Thyroid gland (tissue), 4 donors: ENCODE measurements around the gene CLEC3A.

Source experiments
- CTCF ChIP-seq, 6 experiments: fragments of 200-600 bp in 3 of 6; fragments of 450-650 bp in 3 of 6; sonication (generic) in 3 of 6; IDR thresholded peaks; one replicate each; pipeline ENCODE4 v1.5.1; 2016 to 2019; ENCODE audit warnings: antibody characterized with exemption in 6 of 6, mild to moderate bottlenecking in 2 of 6, inconsistent platforms in 1 of 6, moderate library complexity in 1 of 6
- POLR2A ChIP-seq, 2 donors: fragments of 450-650 bp; IDR thresholded peaks; one replicate each; pipeline ENCODE4 v1.6.1; 2017; ENCODE audit warnings: antibody characterized with exemption in 2 of 2, mild to moderate bottlenecking in 2 of 2, moderate library complexity in 1 of 2

DNA sequence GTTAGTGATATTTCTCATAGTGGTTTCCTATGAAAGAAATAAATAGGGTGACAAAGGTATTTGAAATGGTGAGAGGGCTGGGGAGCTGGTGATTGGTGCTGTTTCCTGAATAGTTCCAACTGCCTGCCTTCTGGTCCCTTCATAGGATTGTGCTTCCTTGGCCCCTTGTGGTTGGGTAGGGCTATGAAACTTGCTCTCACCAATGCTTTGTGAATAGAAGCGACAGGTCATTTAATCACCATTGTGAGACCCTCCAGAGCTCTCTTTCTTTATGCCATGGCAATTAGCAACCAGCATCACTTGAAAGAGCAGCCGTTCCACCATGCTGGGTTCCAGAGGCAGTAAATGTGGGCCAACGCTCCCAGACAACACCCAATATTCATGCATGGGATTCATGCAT, 53.5 kb downstream of the CLEC3A start:
- TF ChIP-seq POLR2A (IDR thresholded peaks at IDR 0.05) (no peak), CTCF (IDR thresholded peaks at IDR 0.05) (no peak)
